HepG2 (cell line): ENCODE data around the gene ABHD12. TPM values are rescaled to one million over a fixed set of nuclear protein-coding genes. Genes with fewer than 3 reads are reported as not detected.

Experiments
- ATAC-seq: fragments of 200-7000 bp; cut with Tn5 transposase; 3 replicates; pipeline ENCODE4 v1.9.1; 2020; ENCODE audit warnings: mild to moderate bottlenecking, moderate library complexity
- BruUV-seq: library from RNA; stranded (reverse); fragments of 400-500 nt; replicated peaks from 2 replicates; lab custom pipeline; 2021; lab: Mats Ljungman, UMichigan
- CTCF ChIA-PET: fragments of 300-600 bp; formaldehyde crosslinking; extraction: SDS; loops from one replicate; lab custom pipeline; 2021; ENCODE audit warnings: low total read pairs, inconsistent platforms, low intra/inter-chr PET ratio; lab: Yijun Ruan, JAX
- POLR2A ChIA-PET: fragments of 350-600 bp; sonication (Branson Sonifier 250); formaldehyde crosslinking; loops from one replicate; lab custom pipeline; 2020; ENCODE audit warnings: antibody characterized with exemption, inconsistent platforms; lab: Yijun Ruan, JAX
- DNase-seq: peaks from one replicate; pipeline ENCODE4 v3.0.0-alpha.2; 2015; ENCODE audit warnings: low spot score
- FAIRE-seq: peaks from 3 replicates; lab custom pipeline; 2011; peaks lifted over from hg19 to GRCh38; lab: Jason Lieb, UNC
- H2AFZ ChIP-seq: one replicate; pipeline ENCODE4 v1.6.1; 2011; ENCODE audit warnings: low read length, inconsistent platforms
- H3K27ac ChIP-seq: fragments of 300-600 bp; 3 replicates; pipeline ENCODE4 v1.8.0; 2011; ENCODE audit warnings: mixed run types, mild to moderate bottlenecking, mixed read lengths, low read length, inconsistent platforms; ENCODE audit not compliant: insufficient read depth; ENCODE audit errors: extremely low read length
- H3K27me3 ChIP-seq, 2 experiments: fragments of 200-600 bp in 1 of 2; 2 replicates in 1 of 2; 3 replicates in 1 of 2; pipeline versions ENCODE4 v1.6.0 to v1.8.0; 2011; ENCODE audit warnings: low read length in 2 of 2, mild to moderate bottlenecking in 2 of 2, moderate library complexity in 2 of 2, inconsistent platforms in 1 of 2; ENCODE audit not compliant: insufficient read depth in 2 of 2, control insufficient read depth in 1 of 2
- H3K36me3 ChIP-seq, 2 experiments: fragments of 200-600 bp in 1 of 2; replicated peaks in 1 of 2; 2 replicates in 1 of 2; 3 replicates in 1 of 2; pipeline versions ENCODE4 v1.5.1 to v1.8.0; 2011; ENCODE audit warnings: low read length in 2 of 2, inconsistent platforms in 1 of 2; ENCODE audit not compliant: insufficient read depth in 2 of 2, control insufficient read depth in 1 of 2
- H3K4me1 ChIP-seq: 2 replicates; pipeline ENCODE4 v1.5.1; 2012; ENCODE audit warnings: low read length, inconsistent platforms; ENCODE audit not compliant: insufficient read depth
- H3K4me2 ChIP-seq: 2 replicates; pipeline ENCODE4 v1.6.0; 2011; ENCODE audit warnings: low read depth, low read length, inconsistent platforms
- H3K4me3 ChIP-seq, 3 experiments: fragments of 200-600 bp in 1 of 3; sonication (generic), shearing (Covaris generic) in 1 of 3; replicated peaks in 1 of 3; 2 replicates each; pipeline ENCODE4 v1.5.1; 2011 to 2016; ENCODE audit warnings: low read length in 3 of 3, inconsistent platforms in 2 of 3, low read depth in 2 of 3, mild to moderate bottlenecking in 2 of 3, control low read depth in 1 of 3, mixed read lengths in 1 of 3; ENCODE audit not compliant: insufficient read depth in 1 of 3
- H3K79me2 ChIP-seq: one replicate; pipeline ENCODE4 v1.6.1; 2011; ENCODE audit warnings: low read length, inconsistent platforms; ENCODE audit not compliant: insufficient read depth
- H3K9ac ChIP-seq: 2 replicates; pipeline ENCODE4 v1.6.0; 2011; ENCODE audit warnings: mild to moderate bottlenecking, low read depth, low read length, inconsistent platforms; ENCODE audit not compliant: insufficient read depth
- H3K9me3 ChIP-seq: 2 replicates; pipeline ENCODE4 v1.5.1; 2012; ENCODE audit warnings: mild to moderate bottlenecking, low read length
- H4K20me1 ChIP-seq: 2 replicates; pipeline ENCODE4 v1.6.0; 2011; ENCODE audit warnings: inconsistent platforms, mild to moderate bottlenecking, low read length, moderate library complexity; ENCODE audit not compliant: insufficient read depth
- ARHGAP35 ChIP-seq: sonication (generic); formaldehyde crosslinking; IDR thresholded peaks from 2 replicates; pipeline ENCODE4 v1.9.0; 2022; ENCODE audit warnings: mild to moderate bottlenecking, inconsistent platforms, moderate library complexity, missing genetic modification reagents, borderline replicate concordance
- ESRRA ChIP-seq: sonication (generic); formaldehyde crosslinking; IDR thresholded peaks from 2 replicates; pipeline ENCODE4 v1.5.1; 2020; ENCODE audit warnings: mild to moderate bottlenecking, low read depth, missing genetic modification reagents
- HCFC1 ChIP-seq: fragments of 150-350 bp; IDR thresholded peaks from 2 replicates; pipeline ENCODE4 v1.6.1; 2014; ENCODE audit warnings: low read depth, low read length
- NFE2L2 ChIP-seq: fragments of 150-350 bp; IDR thresholded peaks from 2 replicates; pipeline ENCODE4 v1.6.1; 2014; ENCODE audit warnings: low read length
- PHF5A ChIP-seq: IDR thresholded peaks from one replicate; pipeline ENCODE4 v1.6.1; 2018; ENCODE audit warnings: low read depth, missing genetic modification reagents; ENCODE audit not compliant: unreplicated experiment
- PITX1 ChIP-seq: sonication (generic); formaldehyde crosslinking; IDR thresholded peaks from 2 replicates; pipeline ENCODE4 v1.5.1; 2020; ENCODE audit warnings: mild to moderate bottlenecking, missing genetic modification reagents
- PRPF4 ChIP-seq: fragments of 200-400 bp; formaldehyde crosslinking; IDR thresholded peaks from 2 replicates; pipeline ENCODE4 v1.6.1; 2016; ENCODE audit warnings: low read length, low read depth; ENCODE audit not compliant: poor library complexity, severe bottlenecking
- SMAD3 ChIP-seq: sonication (generic); formaldehyde crosslinking; IDR thresholded peaks from 2 replicates; pipeline ENCODE4 v1.4.0; 2020; ENCODE audit warnings: missing genetic modification reagents
- TAF15 ChIP-seq: fragments of 200-400 bp; formaldehyde crosslinking; IDR thresholded peaks from one replicate; pipeline ENCODE4 v1.6.1; 2018; ENCODE audit warnings: mild to moderate bottlenecking, low read depth, low read length; ENCODE audit not compliant: poor library complexity, severe bottlenecking
- ZBTB7A ChIP-seq: sonication (generic); formaldehyde crosslinking; IDR thresholded peaks from 2 replicates; pipeline ENCODE4 v1.8.0; 2022; ENCODE audit warnings: mild to moderate bottlenecking, missing genetic modification reagents
- ZNF275 ChIP-seq: sonication (generic); formaldehyde crosslinking; IDR thresholded peaks from 2 replicates; pipeline ENCODE4 v1.8.0; 2022; ENCODE audit warnings: missing genetic modification reagents, mild to moderate bottlenecking, inconsistent platforms, borderline replicate concordance
- ZNF446 ChIP-seq: sonication (generic); formaldehyde crosslinking; IDR thresholded peaks from 2 replicates; pipeline ENCODE4 v1.5.0; 2020; ENCODE audit warnings: mild to moderate bottlenecking, missing genetic modification reagents
- ZNF597 ChIP-seq: sonication (generic); formaldehyde crosslinking; IDR thresholded peaks from 2 replicates; pipeline ENCODE4 v1.5.0; 2020; ENCODE audit warnings: missing genetic modification reagents
- ZNF598 ChIP-seq: sonication (generic); formaldehyde crosslinking; IDR thresholded peaks from 2 replicates; pipeline ENCODE4 v1.5.1; 2020; ENCODE audit warnings: mild to moderate bottlenecking, missing genetic modification reagents, borderline replicate concordance
- ZNF652 ChIP-seq: IDR thresholded peaks from 2 replicates; pipeline ENCODE4 v1.6.1; 2016; ENCODE audit warnings: low read depth, borderline replicate concordance
- WGBS: methylation state at CpG from one replicate; pipeline ENCODE4 v1.1.6; 2017; ENCODE audit warnings: low lambda C conversion rate; 5-methylcytosine and 5-hydroxymethylcytosine counted together
- in situ Hi-C: cut with HindIII; loops from 2 replicates; pipeline ENCODE4 v1.10.0; 2017; ENCODE audit warnings: low pct_unique_long_range_greater_than_20kb; ENCODE audit not compliant: extremely low pct_ligation_motif_present
- intact Hi-C: fragments of 100-400 bp; cut with micrococcal nuclease; formaldehyde crosslinking; loops from one replicate; pipeline ENCODE4 v1.10.0; 2022; ENCODE audit not compliant: unreplicated experiment
- polyA plus RNA-seq, 8 experiments: library from polyadenylated mRNA; depleted of rRNA in 3 of 8; stranded (reverse) in 7 of 8; unstranded in 1 of 8; fragments of >200 nt; fragmentation: Illumina TruSeq in 4 of 8; extraction: Trizol in 4 of 8; gene quantifications; 2 replicates each; pipeline versions ENCODE4 v1.2.1 to v1.2.3, GENCODE V29; 2011 to 2016; ENCODE audit warnings: low read depth in 4 of 8, missing spikeins in 1 of 8, mixed read lengths in 1 of 8; ENCODE audit not compliant: insufficient read depth in 1 of 8
- total RNA-seq, 5 experiments: library from RNA; depleted of rRNA; stranded (reverse); fragments of >200 nt; fragmentation: Illumina TruSeq; extraction: Trizol; gene quantifications; 2 replicates each; pipeline ENCODE4 v1.2.3, GENCODE V29; 2016; ENCODE audit warnings: low read depth in 1 of 5

Gene ABHD12
- total and polyA plus RNA-seq, 2 of the 13 experiments (the other 11 are each of a cell fraction or from before 2014, with no cell fraction given), result 23.5 to 72.1 TPM

GRCh38 chr20:25294459-25295385 is 95.9 kb downstream of the ABHD12 start (continued):
- TF ChIP-seq ZNF275 (CRISPR knock-in tag) (0 out of 2 replicates have a peak, but pooled peaks have one; percentile 60), ARHGAP35 (peak; percentile 86)
- TF ChIP-seq, all 625 proteins: peak for 253

- Histone ChIP-seq H3K9me3 (no peaks in the 10 kb centered on the region), H4K20me1 (no peaks in the 10 kb centered on the region), H3K36me3 (peaks cover 17 to 26% of the 10 kb centered on the region in 2 experiments), H3K4me3 (no peak overlapping the region), H3K27ac (no peak overlapping the region), H3K27me3 (no peaks in the 10 kb centered on the region), H3K4me1 (0 out of 2 replicates have a peak, but pooled peaks cover 5% of the 10 kb centered on the region), H3K79me2 (no peaks in the 10 kb centered on the region), H3K9ac (no peak overlapping the region), H2AFZ (no peak overlapping the region), H3K4me2 (no peak overlapping the region)
- in situ Hi-C loops, result loop anchor here (10.0 kb wide), 1 partner anchor 299 kb away; the partner anchor contains the start of gene APMAP
- peak; percentile 15 for FAIRE-seq
- peak; percentile 1; the same call in 2 of the 3 replicates for ATAC-seq
- intact Hi-C loops, result loop anchor here (5.0 to 10.0 kb wide), 2 partner anchors 101 to 302 kb away; partner anchors contain the start of genes ABHD12 and APMAP
- BruUV-seq, result no TSS peak
- CTCF ChIA-PET, result interaction anchor here (0.8 to 6.9 kb wide), 6 partner anchors 15 to 299 kb away, joined by 3 to 157 read pairs (median 8); no protein-coding TSS in a partner anchor
- no peak for DNase-seq
- POLR2A ChIA-PET, result interaction anchor here (1.6 to 1.7 kb wide), 2 partner anchors 105 to 114 kb away, joined by 4 to 8 read pairs; partner anchors contain the start of gene GINS1
- 97% methylated on average over 13 of the region's 13 CpGs for WGBS
- TF ChIP-seq PITX1 (no peak), ESRRA (no peak), NFE2L2 (no peak), HCFC1 (no peak), ZBTB7A (CRISPR knock-in tag) (0 out of 2 replicates have a peak, but pooled peaks have one; percentile 31), ZNF597 (CRISPR knock-in tag) (no peak), PHF5A (no peak), PRPF4 (no peak), ZNF446 (no peak), ZNF652 (CRISPR knock-in tag) (no peak), TAF15 (no peak), SMAD3 (CRISPR knock-in tag) (no peak), ZNF598 (CRISPR knock-in tag) (no peak)
These were observed 96.7 kb downstream of the ABHD12 start for GRCh38 chr20:25293910-25294458.
